T-helper 1 cell (primary cell): ENCODE measurements around the gene IQGAP2.
"Not testable (repeated sequence)": the region's sequence is repeated elsewhere in the genome, so short reads cannot be mapped to it uniquely, and the experiment has no call there.

ENCODE experiments used
- DNase-seq, 5 donors: peaks; one replicate each; pipeline ENCODE4 v3.0.0-alpha.2; 2012 to 2020
- total RNA-seq, 4 donors: gene quantifications; one replicate each; lab custom pipeline; 2026; lab: John Stamatoyannopoulos, UW

Gene IQGAP2
- total RNA-seq: 193 to 286 (median 261) reads per million in 4 donors

- peak; percentile 61 to 94 (median 77) for DNase-seq
These were observed at the start of gene IQGAP2 for GRCh38 chr5:76402886-76403765. IQGAP2 (plus strand) TSS chr5:76403285; CDS start chr5:76403546, 261 bp downstream.

GRCh38 chr5:76356887-76357286, 46.2 kb upstream of the IQGAP2 start:
- DNase-seq: no peak

- no peak for DNase-seq
These were observed 39.5 kb upstream of the IQGAP2 start for GRCh38 chr5:76363352-76364225.

- no peak for DNase-seq
These were observed 38.9 kb upstream of the IQGAP2 start for GRCh38 chr5:76364226-76364589.

- DNase-seq: no peak
These were observed 37.5 kb upstream of the IQGAP2 start for GRCh38 chr5:76365561-76365960.

GRCh38 chr5:76366596-76366995, 36.5 kb upstream of the IQGAP2 start:
- DNase-seq: no peak

- peak in 1 of 5 donors; percentile 59 for DNase-seq
These were observed 35.3 kb upstream of the IQGAP2 start for GRCh38 chr5:76367623-76368371.

GRCh38 chr5:76368941-76369340, 34.1 kb upstream of the IQGAP2 start:
- no peak for DNase-seq

- DNase-seq: not testable (repeated sequence)
These were observed 33.4 kb upstream of the IQGAP2 start for GRCh38 chr5:76369668-76370067.

GRCh38 chr5:76371960-76372322, 31.1 kb upstream of the IQGAP2 start:
- no peak for DNase-seq

- DNase-seq: no peak
These were observed 30.6 kb upstream of the IQGAP2 start for GRCh38 chr5:76372323-76373054.

GRCh38 chr5:76376148-76376865, 26.8 kb upstream of the IQGAP2 start:
- no peak for DNase-seq

- no peak for DNase-seq
These were observed 26.2 kb upstream of the IQGAP2 start for GRCh38 chr5:76376866-76377230.

- DNase-seq: no peak
These were observed 24.7 kb upstream of the IQGAP2 start for GRCh38 chr5:76378355-76378754.

GRCh38 chr5:76379316-76379715, 23.8 kb upstream of the IQGAP2 start:
- DNase-seq: no peak

GRCh38 chr5:76379855-76380254, 23.2 kb upstream of the IQGAP2 start:
- no peak for DNase-seq

- no peak for DNase-seq
These were observed 22.6 kb upstream of the IQGAP2 start for GRCh38 chr5:76380346-76381066.

- no peak for DNase-seq
These were observed 19.8 kb upstream of the IQGAP2 start for GRCh38 chr5:76383126-76383832.

- no peak for DNase-seq
These were observed 18.9 kb upstream of the IQGAP2 start for GRCh38 chr5:76384189-76384588.

- no peak for DNase-seq
These were observed 18.4 kb upstream of the IQGAP2 start for GRCh38 chr5:76384705-76385104.
